K562 (cell line): ENCODE results near the gene MRPL10. TPM values are rescaled to one million over a fixed set of nuclear protein-coding genes. Genes with fewer than 3 reads are reported as not detected.
A peak's percentile ranks its signal among the peaks of the same experiment; 100 is the strongest.

Experiments
- ATAC-seq: fragments of 200-7000 bp; cut with Tn5 transposase; 3 replicates; pipeline ENCODE4 v1.9.1; 2020; ENCODE audit warnings: moderate library complexity
- BruUV-seq: library from RNA; stranded (reverse); fragments of 400-500 nt; replicated peaks from 2 replicates; lab custom pipeline; 2021; lab: Mats Ljungman, UMichigan
- CTCF ChIA-PET: fragments of 300-600 bp; formaldehyde crosslinking; extraction: SDS; loops from one replicate; lab custom pipeline; 2021; ENCODE audit warnings: low intra/inter-chr PET ratio; lab: Yijun Ruan, JAX
- POLR2A ChIA-PET: fragments of 300-600, 350-650 bp; sonication (Branson Sonifier 250); formaldehyde crosslinking; extraction: SDS; loops from one replicate; lab custom pipeline; 2021; ENCODE audit warnings: antibody characterized with exemption, inconsistent platforms; lab: Yijun Ruan, JAX
- DNase-seq, 4 experiments: peaks; one replicate each; pipeline versions ENCODE4 v3.0.0 to v3.0.0-alpha.2; 2011 to 2018; ENCODE audit warnings: low spot score in 3 of 4, mixed read lengths in 3 of 4; ENCODE audit errors: extremely low read depth in 1 of 4
- FAIRE-seq: peaks from 2 replicates; lab custom pipeline; 2011; peaks lifted over from hg19 to GRCh38; lab: Jason Lieb, UNC
- H2AFZ ChIP-seq: 2 replicates; pipeline ENCODE4 v1.6.0; 2011; ENCODE audit warnings: low read depth, low read length, control low read depth, inconsistent platforms
- H3K27ac ChIP-seq: fragments of 200-600 bp; 3 replicates; pipeline ENCODE4 v1.8.0; 2011; ENCODE audit warnings: low read depth, mild to moderate bottlenecking, control low read depth, inconsistent platforms, low read length, moderate library complexity, mixed read lengths; ENCODE audit errors: extremely low read depth
- H3K27me3 ChIP-seq, 2 experiments: fragments of 300-600 bp in 1 of 2; 2 replicates in 1 of 2; 3 replicates in 1 of 2; pipeline versions ENCODE4 v1.6.0 to v1.8.0; 2011; ENCODE audit warnings: inconsistent platforms in 2 of 2, low read length in 2 of 2, mild to moderate bottlenecking in 1 of 2, mixed read lengths in 1 of 2, moderate library complexity in 1 of 2; ENCODE audit not compliant: control insufficient read depth in 2 of 2, insufficient read depth in 2 of 2
- H3K36me3 ChIP-seq: fragments of 300-600 bp; 3 replicates; pipeline ENCODE4 v1.8.0; 2011; ENCODE audit warnings: mild to moderate bottlenecking, low read length, inconsistent platforms; ENCODE audit not compliant: control insufficient read depth, insufficient read depth
- H3K4me1 ChIP-seq, 2 experiments: fragments of 200-600 bp in 1 of 2; replicated peaks in 1 of 2; 2 replicates in 1 of 2; 3 replicates in 1 of 2; pipeline versions ENCODE4 v1.5.1 to v1.8.0; 2011; ENCODE audit warnings: inconsistent platforms in 2 of 2, low read length in 2 of 2, mild to moderate bottlenecking in 1 of 2, mixed read lengths in 1 of 2, moderate library complexity in 1 of 2; ENCODE audit not compliant: control insufficient read depth in 2 of 2, insufficient read depth in 2 of 2
- H3K4me2 ChIP-seq: 2 replicates; pipeline ENCODE4 v1.6.1; 2011; ENCODE audit warnings: low read length, control low read depth, inconsistent platforms, mixed read lengths; ENCODE audit not compliant: insufficient read depth
- H3K4me3 ChIP-seq: fragments of 200-600 bp; sonication (generic), shearing (Covaris generic); 2 replicates; pipeline ENCODE4 v1.5.1; 2016; ENCODE audit warnings: control low read depth, inconsistent platforms
- H3K79me2 ChIP-seq: fragments of 200-600 bp; 3 replicates; pipeline ENCODE4 v1.8.0; 2011; ENCODE audit warnings: low read length, inconsistent platforms; ENCODE audit not compliant: control insufficient read depth, insufficient read depth
- H3K9ac ChIP-seq, 2 experiments: 2 replicates each; pipeline versions ENCODE4 v1.6.0 to v1.6.1; 2011; ENCODE audit warnings: low read depth in 2 of 2, low read length in 2 of 2, control low read depth in 1 of 2, inconsistent platforms in 1 of 2, mild to moderate bottlenecking in 1 of 2, mixed read lengths in 1 of 2; ENCODE audit not compliant: insufficient read depth in 1 of 2
- H3K9me1 ChIP-seq: one replicate; pipeline ENCODE4 v1.6.0; 2011; ENCODE audit warnings: inconsistent platforms, mild to moderate bottlenecking, low read length, moderate library complexity; ENCODE audit not compliant: control insufficient read depth, insufficient read depth
- H3K9me3 ChIP-seq: replicated peaks from 2 replicates; pipeline ENCODE4 v1.5.1; 2011; ENCODE audit warnings: low read depth, low read length, inconsistent platforms; ENCODE audit not compliant: control insufficient read depth, insufficient read depth
- H4K20me1 ChIP-seq: replicated peaks from 2 replicates; pipeline ENCODE4 v1.6.1; 2011; ENCODE audit warnings: low read length, inconsistent platforms, mixed read lengths; ENCODE audit not compliant: control insufficient read depth, insufficient read depth
- CCNT2 ChIP-seq: IDR thresholded peaks from 2 replicates; pipeline ENCODE4 v1.6.1; 2011; ENCODE audit warnings: borderline replicate concordance, low read depth, mild to moderate bottlenecking, moderate library complexity, mixed read lengths, low read length; ENCODE audit not compliant: insufficient read length; ENCODE audit errors: extremely low read depth
- GTF2A2 ChIP-seq: IDR thresholded peaks from 2 replicates; pipeline ENCODE4 v1.6.1; 2016; ENCODE audit warnings: mild to moderate bottlenecking, missing genetic modification characterization, missing compliant biosample characterization
- HMGN3 ChIP-seq: IDR thresholded peaks from 2 replicates; pipeline ENCODE4 v1.6.1; 2011; ENCODE audit warnings: borderline replicate concordance, low read depth, mild to moderate bottlenecking, mixed read lengths, low read length; ENCODE audit not compliant: insufficient read length; ENCODE audit errors: extremely low read depth
- NFIC ChIP-seq: fragments of 450-650 bp; IDR thresholded peaks from 2 replicates; pipeline ENCODE4 v1.6.1; 2017; ENCODE audit warnings: mild to moderate bottlenecking, inconsistent platforms
- PML ChIP-seq: IDR thresholded peaks from 2 replicates; pipeline ENCODE4 v1.6.1; 2012; ENCODE audit warnings: low read length, inconsistent platforms
- TCF7 ChIP-seq: sonication (generic); IDR thresholded peaks from 2 replicates; pipeline ENCODE4 v1.6.1; 2016; ENCODE audit warnings: antibody characterized with exemption, borderline replicate concordance
- ZFP30 ChIP-seq: fragments of 250-450 bp; sonication (Bioruptor Pico); IDR thresholded peaks from 2 replicates; pipeline ENCODE4 v1.8.0; 2022; ENCODE audit warnings: moderate library complexity, mild to moderate bottlenecking, inconsistent platforms, borderline replicate concordance
- ZNF165 ChIP-seq: fragments of 250-450 bp; sonication (Bioruptor Pico); IDR thresholded peaks from 2 replicates; pipeline ENCODE4 v1.4.0; 2020; ENCODE audit warnings: borderline replicate concordance
- ZNF778 ChIP-seq: fragments of 450-650 bp; formaldehyde crosslinking; IDR thresholded peaks from 2 replicates; pipeline ENCODE4 v1.4.0; 2020; ENCODE audit warnings: mild to moderate bottlenecking, moderate library complexity
- WGBS: fragments of 100-300 bp; shearing (Covaris generic); methylation state at CpG from one replicate; pipeline ENCODE4 v1.1.6; 2016; ENCODE audit warnings: low coverage, mixed read lengths; ENCODE audit not compliant: insufficient coverage; ENCODE audit errors: missing lambda C conversion rate; 5-methylcytosine and 5-hydroxymethylcytosine counted together
- in situ Hi-C: fragments of 300-500 bp; cut with MboI; formaldehyde crosslinking; loops from 4 replicates; pipeline ENCODE4 v1.15.0; 2018; ENCODE audit warnings: inconsistent platforms, mixed read lengths
- intact Hi-C: fragments of 100-400 bp; cut with micrococcal nuclease; formaldehyde crosslinking; loops from 2 replicates; pipeline ENCODE4 v1.14.2; 2022
- polyA plus RNA-seq, 8 experiments: library from polyadenylated mRNA; depleted of rRNA in 4 of 8; stranded (reverse) in 5 of 8; unstranded in 3 of 8; fragments of >200 nt; fragmentation: Nextera tagmentation in 2 of 8; fragmentation: Illumina TruSeq in 1 of 8; extraction: Ambion mirVana in 2 of 8; extraction: Trizol in 1 of 8; gene quantifications; 2 replicates each; pipeline versions ENCODE4 v1.2.1 to v1.2.3, GENCODE V29; 2011 to 2014; ENCODE audit warnings: inconsistent platforms in 1 of 8, missing spikeins in 1 of 8
- total RNA-seq, 7 experiments: library from RNA; depleted of rRNA in 6 of 7; stranded (reverse); fragments of >200 nt in 6 of 7; fragmentation: Illumina TruSeq in 2 of 7; extraction: Trizol in 2 of 7; gene quantifications; 2 replicates each; pipeline versions ENCODE4 v1.2.1 to v1.2.3, GENCODE V29; 2011 to 2021; ENCODE audit warnings: low replicate concordance in 1 of 7

Gene MRPL10
- total and polyA plus RNA-seq, 9 of the 15 experiments (the other 6 are each of a cell fraction or from before 2014, with no cell fraction given): 27.8 to 105 (median 67.3) TPM

GRCh38 chr17:47838636-47839035 is 7.3 kb upstream of the MRPL10 start:
- peaks cover 12% of the 10 kb centered on the region for H3K79me2 ChIP-seq
- WGBS: 86% methylated on average over 12 of the region's 13 CpGs

GRCh38 chr17:47837401-47838039 is 6.2 kb upstream of the MRPL10 start:
- BruUV-seq: no TSS peak
- Histone ChIP-seq H4K20me1 (no peaks in the 10 kb centered on the region), H2AFZ (no peak overlapping the region), H3K4me2 (no peak overlapping the region), H3K36me3 (peaks cover 20% of the 10 kb centered on the region; the same call in 1 of the 3 replicates), H3K9me3 (no peaks in the 10 kb centered on the region), H3K27ac (no peak overlapping the region), H3K4me3 (no peak overlapping the region), H3K4me1 (peaks cover 32 to 35% of the 10 kb centered on the region in 2 experiments), H3K9ac (peak overlapping the region in 1 of 2 experiments; percentile 67; a peak in 2 of 4 replicates), H3K79me2 (peaks cover 12% of the 10 kb centered on the region), H3K9me1 (no peaks in the 10 kb centered on the region), H3K27me3 (no peaks in the 10 kb centered on the region)
- CTCF ChIA-PET: no interaction called here
- intact Hi-C loops: no loop called here
- POLR2A ChIA-PET: interaction anchor here (0.6 to 1.7 kb wide), 6 partner anchors 8 to 211 kb away, joined by 3 to 5 read pairs (median 3); partner anchors contain the start of gene NFE2L1
- FAIRE-seq (no peak), DNase-seq (no peak), ATAC-seq (no peak)
- TF ChIP-seq HMGN3: no peak
- TF ChIP-seq GTF2A2 (tag): no peak
- no peak for TF ChIP-seq CCNT2
- no peak for TF ChIP-seq ZNF778
- TF ChIP-seq NFIC: no peak
- no peak for TF ChIP-seq ZNF165 (CRISPR knock-in tag)
- no peak for TF ChIP-seq TCF7
- 82% methylated on average over 11 of the region's 13 CpGs for WGBS
- in situ Hi-C loops: no loop called here

More at GRCh38 chr17:47838636-47839035, 7.3 kb upstream of the MRPL10 start:
- no peak for DNase-seq
- H2AFZ ChIP-seq: no peak overlapping the region
- FAIRE-seq: no peak
- BruUV-seq: no TSS peak
- H3K27me3 ChIP-seq: no peaks in the 10 kb centered on the region
- no peaks in the 10 kb centered on the region for H3K9me1 ChIP-seq
- ChIA-PET CTCF (no interaction called here), POLR2A (interaction anchor here (1.1 kb wide), 1 partner anchor 16 kb away, joined by 4 read pairs; no protein-coding TSS in a partner anchor)
- H3K4me3 ChIP-seq: no peak overlapping the region
- peaks cover 20% of the 10 kb centered on the region; the same call in 1 of the 3 replicates for H3K36me3 ChIP-seq
- H3K4me2 ChIP-seq: no peak overlapping the region
- TF ChIP-seq PML: no peak
- TF ChIP-seq ZFP30 (CRISPR knock-in tag): no peak
- in situ Hi-C loops (no loop called here), intact Hi-C loops (no loop called here)
- H3K27ac ChIP-seq: no peak overlapping the region
- H3K4me1 ChIP-seq: peaks cover 36 to 42% of the 10 kb centered on the region in 2 experiments
- no peak for ATAC-seq
- no peaks in the 10 kb centered on the region for H4K20me1 ChIP-seq
- H3K9ac ChIP-seq: no peak overlapping the region
- H3K9me3 ChIP-seq: no peaks in the 10 kb centered on the region
